Lung (tissue), 12 donors: ENCODE measurements around the gene POLN. TPM values are rescaled to one million over a fixed set of nuclear protein-coding genes. Genes with fewer than 3 reads are reported as not detected.

Experiments
- ATAC-seq: fragments of 200-7000 bp; cut with Tn5 transposase; one replicate; pipeline ENCODE4 v1.9.1; 2020; ENCODE audit warnings: moderate number of reproducible peaks; ENCODE audit not compliant: insufficient read depth, low FRiP score
- DNase-seq, 3 donors: peaks; one replicate each; pipeline ENCODE4 v3.0.0-alpha.2; 2013 to 2017
- H3K27ac ChIP-seq, 2 donors: one replicate each; pipeline ENCODE4 v1.5.1; 2013; ENCODE audit warnings: mild to moderate bottlenecking in 2 of 2, moderate library complexity in 2 of 2, control low read depth in 1 of 2, inconsistent platforms in 1 of 2, low read depth in 1 of 2, low read length in 1 of 2
- H3K27me3 ChIP-seq, 3 donors: one replicate each; pipeline ENCODE4 v1.5.1; 2013; ENCODE audit warnings: low read length in 2 of 3; ENCODE audit not compliant: control insufficient read depth in 3 of 3, insufficient read depth in 3 of 3
- H3K36me3 ChIP-seq, 4 donors: one replicate each; pipeline ENCODE4 v1.5.1; 2013; ENCODE audit warnings: low read length in 4 of 4, mild to moderate bottlenecking in 1 of 4, moderate library complexity in 1 of 4; ENCODE audit not compliant: control insufficient read depth in 4 of 4, insufficient read depth in 4 of 4
- H3K4me1 ChIP-seq, 5 donors: one replicate each; pipeline ENCODE4 v1.5.1; 2013; ENCODE audit warnings: low read length in 5 of 5, mild to moderate bottlenecking in 2 of 5, moderate library complexity in 1 of 5; ENCODE audit not compliant: control insufficient read depth in 5 of 5, insufficient read depth in 5 of 5
- H3K4me3 ChIP-seq: one replicate; pipeline ENCODE4 v1.5.1; 2013; ENCODE audit warnings: mild to moderate bottlenecking, control low read depth, moderate library complexity
- H3K9ac ChIP-seq, 2 donors: one replicate each; pipeline ENCODE4 v1.5.1; 2013; ENCODE audit warnings: low read length in 2 of 2, control low read depth in 1 of 2; ENCODE audit not compliant: insufficient read depth in 1 of 2
- H3K9me3 ChIP-seq, 4 donors: one replicate each; pipeline ENCODE4 v1.5.1; 2013; ENCODE audit warnings: low read length in 3 of 4, mild to moderate bottlenecking in 1 of 4, moderate library complexity in 1 of 4; ENCODE audit not compliant: control insufficient read depth in 4 of 4, insufficient read depth in 3 of 4
- CTCF ChIP-seq: IDR thresholded peaks from 2 replicates; pipeline ENCODE4 v1.5.1; 2012; ENCODE audit warnings: mild to moderate bottlenecking; ENCODE audit errors: control extremely low read depth, extremely low read depth
- WGBS, 2 donors: extraction: QIAGEN DNeasy Blood & Tissue Kit; methylation state at CpG; one replicate each; pipeline ENCODE4 v1.1.7; 2013; 5-methylcytosine and 5-hydroxymethylcytosine counted together
- polyA plus RNA-seq, 2 donors: library from polyadenylated mRNA; stranded (reverse); fragments of 200-250 nt; gene quantifications; one replicate each; pipeline ENCODE4 v1.2.1, GENCODE V29; 2013
- total RNA-seq, 2 donors: library from RNA; depleted of rRNA in 1 of 2; stranded (reverse); fragments of >200 nt in 1 of 2; gene quantifications; one replicate each; pipeline ENCODE4 v1.2.1, GENCODE V29; 2014 to 2021
- donor health status: control.
- donor health status: control.
- donor health status: Bipolar disorder and iron deficiency.
- donor health status: healthy.
- donor health status: DM: yes; HTN: yes; CAD: no.

POLN gene
- total and polyA plus RNA-seq, 4 donors: 0.68 to 3.7 (median 2.2) TPM

DNA sequence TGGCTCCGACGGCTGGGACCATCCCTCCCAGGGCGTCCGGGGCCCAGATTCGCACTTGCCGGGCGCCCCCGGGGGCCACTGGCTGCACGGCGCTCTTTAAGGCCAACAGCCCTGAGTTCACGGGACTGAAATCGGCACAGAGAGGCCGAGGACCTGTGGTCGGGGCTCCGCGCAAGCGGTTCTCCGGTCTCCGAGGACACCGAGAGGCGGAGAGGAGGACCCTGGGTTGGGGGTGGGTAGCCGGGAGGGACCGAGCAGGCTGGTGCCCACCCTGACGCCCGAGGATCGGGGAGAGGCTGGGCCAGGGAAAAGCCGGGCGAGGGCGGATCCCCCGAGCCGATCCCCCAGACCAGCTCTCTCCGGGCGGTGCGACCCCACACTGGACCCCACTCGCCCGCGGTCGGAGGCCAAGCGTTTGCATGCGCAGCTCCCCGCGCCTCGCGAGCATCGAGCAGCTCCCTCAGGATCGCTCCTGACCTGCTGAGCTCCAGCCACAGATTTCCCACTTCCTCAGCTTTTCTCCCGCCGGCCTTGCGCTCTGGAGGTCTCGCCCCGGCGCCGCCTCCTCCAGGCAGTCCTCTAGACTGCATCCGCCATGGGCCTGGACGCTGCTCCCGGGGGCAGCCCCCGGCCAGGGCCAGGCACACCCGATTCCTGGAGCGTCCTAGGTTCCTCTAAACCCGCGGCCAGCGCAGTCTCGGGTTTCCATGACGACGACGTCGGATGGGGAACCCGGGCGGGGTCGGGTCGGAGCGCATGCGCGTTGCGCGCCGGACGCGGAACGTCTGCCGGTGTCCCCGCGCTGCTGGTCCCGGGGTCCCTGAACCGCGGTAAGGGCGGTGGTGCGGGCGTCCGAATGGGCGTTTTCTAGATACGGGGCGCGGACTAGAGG is 200.4 kb downstream of the POLN start:
- Histone ChIP-seq H3K4me3 (peak overlapping the region; percentile 44), H3K9ac (no peak overlapping the region), H3K36me3 (no peaks in the 10 kb centered on the region), H3K4me1 (peaks cover 0 to 17% (median 0%) of the 10 kb centered on the region in 5 donors), H3K27me3 (peaks cover 19 to 27% (median 22%) of the 10 kb centered on the region in 3 donors), H3K27ac (no peak overlapping the region), H3K9me3 (peaks cover 0 to 18% (median 0%) of the 10 kb centered on the region in 4 donors)
- DNase-seq (peak; percentile 77 to 85 (median 79)), ATAC-seq (peak; percentile 69)
- WGBS, 2 donors: 1% methylated on average over 92 to 94 of the region's 94 CpGs
- TF ChIP-seq CTCF: no peak

DNA sequence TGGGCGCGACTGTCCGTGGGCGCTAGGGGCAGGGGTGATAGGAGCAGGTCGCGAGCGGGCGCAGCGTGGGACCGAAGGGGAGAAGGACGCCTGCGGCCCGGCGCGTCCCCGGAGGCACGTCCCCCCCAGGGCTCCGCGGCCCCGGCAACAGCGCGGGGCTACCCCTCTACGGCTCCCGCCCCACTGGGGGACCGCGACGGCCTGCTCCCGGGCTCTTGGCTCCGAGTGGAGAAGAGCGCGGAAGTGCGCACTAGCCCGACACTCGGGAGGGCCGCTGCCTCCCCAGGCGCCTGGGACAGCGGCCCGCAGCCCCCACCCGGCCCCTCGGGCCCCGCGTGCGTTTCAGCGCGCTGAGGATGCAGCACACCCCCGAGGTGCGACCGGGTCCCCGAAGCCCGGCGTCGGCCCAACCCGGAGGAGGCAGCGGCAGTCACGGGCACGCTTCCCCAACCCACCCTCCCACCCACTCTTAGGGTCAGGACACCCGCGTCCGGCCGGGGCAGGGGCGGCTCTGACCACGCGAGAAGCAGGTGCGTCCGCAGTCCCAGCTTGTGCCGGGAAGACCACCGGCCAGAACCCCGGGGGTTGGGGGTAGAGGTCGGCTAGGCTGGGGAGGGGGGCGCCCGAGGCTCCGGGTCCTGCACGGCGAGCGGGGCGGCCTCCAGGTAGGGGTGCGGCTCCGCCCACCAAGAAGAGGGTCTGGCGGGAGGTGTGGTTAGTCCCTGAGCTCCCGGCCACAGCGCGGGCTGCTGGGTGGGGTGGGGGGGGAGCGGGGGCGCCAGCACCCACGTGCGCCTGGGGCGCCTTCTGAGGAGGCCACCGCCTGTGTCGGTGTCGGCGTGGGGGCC is 201.3 kb downstream of the POLN start:
- H3K9me3 ChIP-seq: peaks cover 0 to 18% (median 0%) of the 10 kb centered on the region in 4 donors
- no peak for DNase-seq
- WGBS, 2 donors: 2 to 6% methylated on average over 61 to 91 of the region's 91 CpGs
- H3K4me1 ChIP-seq: peaks cover 0 to 17% (median 0%) of the 10 kb centered on the region in 5 donors
- no peak for ATAC-seq
- H3K27me3 ChIP-seq: peaks cover 16 to 29% (median 22%) of the 10 kb centered on the region in 3 donors
- no peak overlapping the region for H3K27ac ChIP-seq
- H3K36me3 ChIP-seq: no peaks in the 10 kb centered on the region
- no peak for TF ChIP-seq CTCF
- H3K4me3 ChIP-seq: no peak overlapping the region
- no peak overlapping the region for H3K9ac ChIP-seq

DNA sequence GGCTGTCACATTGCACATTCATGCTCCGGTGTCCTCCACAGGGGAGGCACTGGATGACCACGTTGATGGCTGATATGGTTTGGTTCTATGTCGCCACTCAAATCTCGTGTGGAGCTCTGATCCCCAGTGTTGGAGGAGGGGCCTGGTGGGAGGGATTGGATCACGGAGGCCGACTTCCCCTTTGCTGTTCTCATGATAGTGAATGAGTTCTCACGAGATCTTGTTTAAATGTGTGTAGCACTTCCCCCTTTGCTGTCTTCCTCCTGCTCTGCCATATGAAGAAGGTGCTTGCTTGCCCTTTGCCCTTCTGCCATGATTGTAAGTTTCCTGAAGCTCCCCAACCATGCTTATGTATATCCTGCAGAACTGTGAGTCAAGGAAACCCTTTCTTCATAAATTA is 205.1 kb downstream of the POLN start:
- Histone ChIP-seq H3K9ac (no peak overlapping the region), H3K4me3 (no peak overlapping the region), H3K27me3 (peaks cover 7 to 29% (median 22%) of the 10 kb centered on the region in 3 donors), H3K9me3 (peaks cover 0 to 6% (median 0%) of the 10 kb centered on the region in 4 donors), H3K4me1 (peaks cover 0 to 14% (median 0%) of the 10 kb centered on the region in 5 donors), H3K27ac (no peak overlapping the region), H3K36me3 (no peaks in the 10 kb centered on the region)
- DNase-seq (no peak), ATAC-seq (no peak)
- 58 to 66% methylated on average over 7 of the region's 7 CpGs for WGBS, 2 donors
- TF ChIP-seq CTCF: no peak
